IMR-90 (cell line): Measurements from ENCODE around the gene TUBB6. TPM values are rescaled to one million over a fixed set of nuclear protein-coding genes. Genes with fewer than 3 reads are reported as not detected.

Experiments
- ATAC-seq: fragments of 200-7000 bp; cut with Tn5 transposase; 2 replicates; pipeline ENCODE4 v1.9.1; 2020; ENCODE audit warnings: low read depth, mild to moderate bottlenecking, moderate library complexity
- BruUV-seq: library from RNA; stranded (reverse); fragments of 400-500 nt; replicated peaks from 2 replicates; lab custom pipeline; 2021; lab: Mats Ljungman, UMichigan
- CTCF ChIA-PET: fragments of 300-600 bp; formaldehyde crosslinking; extraction: SDS; loops from one replicate; lab custom pipeline; 2021; ENCODE audit warnings: antibody characterized with exemption; lab: Yijun Ruan, JAX
- POLR2A ChIA-PET: fragments of 300-600 bp; sonication (Branson Sonifier 250); formaldehyde crosslinking; loops from one replicate; lab custom pipeline; 2022; ENCODE audit warnings: antibody characterized with exemption; ENCODE audit not compliant: unreplicated experiment; lab: Charles Lee
- DNase-seq: peaks from one replicate; pipeline ENCODE4 v3.0.0; 2013
- H2AFZ ChIP-seq: replicated peaks from 2 replicates; pipeline ENCODE3; 2013; ENCODE audit warnings: low read length, mild to moderate bottlenecking; ENCODE audit not compliant: poor library complexity
- H2AK5ac ChIP-seq: 2 replicates; pipeline ENCODE4 v1.6.1; 2013; ENCODE audit warnings: low read depth, low read length, inconsistent platforms
- H2AK9ac ChIP-seq: replicated peaks from 2 replicates; pipeline ENCODE3; 2013; ENCODE audit warnings: mild to moderate bottlenecking, low read depth, low read length, moderate library complexity; ENCODE audit not compliant: poor library complexity
- H2BK120ac ChIP-seq: 2 replicates; pipeline ENCODE4 v1.6.1; 2013; ENCODE audit warnings: low read depth, low read length, inconsistent platforms
- H2BK15ac ChIP-seq: 3 replicates; pipeline ENCODE4 v1.6.1; 2013; ENCODE audit warnings: low read depth, low read length, inconsistent platforms
- H2BK20ac ChIP-seq: 2 replicates; pipeline ENCODE4 v1.6.1; 2013; ENCODE audit warnings: low read depth, mild to moderate bottlenecking, inconsistent platforms, low read length, moderate library complexity
- H2BK5ac ChIP-seq: 2 replicates; pipeline ENCODE4 v1.6.1; 2013; ENCODE audit warnings: mild to moderate bottlenecking, low read depth, low read length, inconsistent platforms; ENCODE audit not compliant: poor library complexity, severe bottlenecking
- H3K14ac ChIP-seq: replicated peaks from 2 replicates; pipeline ENCODE4 v1.6.1; 2013; ENCODE audit warnings: low read depth, low read length, inconsistent platforms
- H3K18ac ChIP-seq: 2 replicates; pipeline ENCODE4 v1.6.1; 2013; ENCODE audit warnings: low read depth, low read length, control low read depth
- H3K23ac ChIP-seq: 2 replicates; pipeline ENCODE4 v1.6.1; 2013; ENCODE audit warnings: low read depth, low read length, inconsistent platforms
- H3K27ac ChIP-seq: 2 replicates; pipeline ENCODE4 v1.5.1; 2013; ENCODE audit warnings: mild to moderate bottlenecking, control low read depth, low read length; ENCODE audit not compliant: insufficient read depth
- H3K27me3 ChIP-seq: 2 replicates; pipeline ENCODE4 v1.6.1; 2013; ENCODE audit warnings: low read length; ENCODE audit not compliant: control insufficient read depth, insufficient read depth
- H3K36me3 ChIP-seq: 2 replicates; pipeline ENCODE4 v1.6.1; 2013; ENCODE audit warnings: low read length, mixed read lengths; ENCODE audit not compliant: control insufficient read depth, insufficient read depth
- H3K4ac ChIP-seq: 2 replicates; pipeline ENCODE4 v1.6.1; 2013; ENCODE audit warnings: low read depth, low read length, inconsistent platforms
- H3K4me1 ChIP-seq: 2 replicates; pipeline ENCODE4 v1.6.1; 2013; ENCODE audit warnings: low read length, mixed read lengths; ENCODE audit not compliant: control insufficient read depth, insufficient read depth
- H3K4me2 ChIP-seq: 2 replicates; pipeline ENCODE4 v1.6.1; 2013; ENCODE audit warnings: low read depth, mild to moderate bottlenecking, control low read depth, low read length, moderate library complexity
- H3K4me3 ChIP-seq: 2 replicates; pipeline ENCODE4 v1.5.1; 2013; ENCODE audit warnings: low read depth, mild to moderate bottlenecking, control low read depth, low read length, moderate library complexity; ENCODE audit not compliant: insufficient read depth
- H3K56ac ChIP-seq: 2 replicates; pipeline ENCODE4 v1.6.1; 2013; ENCODE audit warnings: low read length, inconsistent platforms; ENCODE audit not compliant: insufficient read depth; ENCODE audit errors: extremely low read depth
- H3K79me1 ChIP-seq, 2 experiments: 2 replicates each; pipeline ENCODE4 v1.6.1; 2013; ENCODE audit warnings: low read length in 2 of 2, inconsistent platforms in 1 of 2, low read depth in 1 of 2
- H3K9ac ChIP-seq: 2 replicates; pipeline ENCODE4 v1.6.1; 2013; ENCODE audit warnings: low read depth, low read length, control low read depth
- H3K9me1 ChIP-seq: 2 replicates; pipeline ENCODE4 v1.6.1; 2013; ENCODE audit warnings: low read length, inconsistent platforms; ENCODE audit not compliant: insufficient read depth
- H3K9me3 ChIP-seq: 2 replicates; pipeline ENCODE4 v1.6.1; 2013; ENCODE audit warnings: low read length; ENCODE audit not compliant: control insufficient read depth, insufficient read depth
- H4K20me1 ChIP-seq: 2 replicates; pipeline ENCODE4 v1.6.1; 2013; ENCODE audit warnings: low read length, inconsistent platforms; ENCODE audit not compliant: insufficient read depth
- H4K5ac ChIP-seq: 2 replicates; pipeline ENCODE4 v1.6.1; 2013; ENCODE audit warnings: mild to moderate bottlenecking, low read depth, low read length, control low read depth
- H4K8ac ChIP-seq, 2 experiments: 2 replicates each; pipeline ENCODE4 v1.6.1; 2013; ENCODE audit warnings: low read depth in 2 of 2, low read length in 2 of 2, control low read depth in 1 of 2, inconsistent platforms in 1 of 2
- H4K91ac ChIP-seq: 2 replicates; pipeline ENCODE4 v1.6.1; 2013; ENCODE audit warnings: low read depth, low read length, inconsistent platforms; ENCODE audit not compliant: insufficient read depth
- BHLHE40 ChIP-seq: fragments of 150-350 bp; IDR thresholded peaks from 2 replicates; pipeline ENCODE4 v1.6.1; 2016; ENCODE audit warnings: mild to moderate bottlenecking, low read depth, low read length
- CEBPB ChIP-seq: IDR thresholded peaks from 2 replicates; pipeline ENCODE4 v1.6.1; 2012; ENCODE audit warnings: low read depth, low read length, improper control_type of control experiment
- CTCF ChIP-seq: conservative IDR thresholded peaks from 2 replicates; pipeline ENCODE4 v1.5.1; 2012; ENCODE audit warnings: mild to moderate bottlenecking, low read depth, low read length, improper control_type of control experiment
- ELK1 ChIP-seq: fragments of 150-350 bp; IDR thresholded peaks from 2 replicates; pipeline ENCODE4 v1.6.1; 2016; ENCODE audit warnings: low read depth, mild to moderate bottlenecking, low read length, moderate library complexity, borderline replicate concordance
- FOS ChIP-seq: fragments of 150-350 bp; IDR thresholded peaks from 2 replicates; pipeline ENCODE4 v1.6.1; 2016; ENCODE audit warnings: low read depth, low read length
- MAZ ChIP-seq: IDR thresholded peaks from 2 replicates; pipeline ENCODE4 v1.6.1; 2012; ENCODE audit warnings: low read depth, mild to moderate bottlenecking, low read length, improper control_type of control experiment, moderate library complexity, borderline replicate concordance
- MXI1 ChIP-seq: IDR thresholded peaks from 2 replicates; pipeline ENCODE4 v1.6.1; 2012; ENCODE audit warnings: low read depth, mild to moderate bottlenecking, low read length, moderate library complexity, borderline replicate concordance
- POLR2A ChIP-seq: IDR thresholded peaks from 2 replicates; pipeline ENCODE4 v1.6.1; 2012; ENCODE audit warnings: mild to moderate bottlenecking, low read depth, low read length
- RCOR1 ChIP-seq: IDR thresholded peaks from 2 replicates; pipeline ENCODE4 v1.6.1; 2012; ENCODE audit warnings: mild to moderate bottlenecking, low read length, improper control_type of control experiment; ENCODE audit not compliant: insufficient replicate concordance
- RFX5 ChIP-seq: IDR thresholded peaks from 2 replicates; pipeline ENCODE4 v1.8.0; 2012; ENCODE audit warnings: low read depth, mild to moderate bottlenecking, low read length, moderate library complexity
- SMC3 ChIP-seq: fragments of 150-350 bp; IDR thresholded peaks from 2 replicates; pipeline ENCODE4 v1.6.1; 2016; ENCODE audit warnings: low read depth, mild to moderate bottlenecking, antibody characterized with exemption, low read length, moderate library complexity
- WGBS, 2 experiments: methylation state at CpG; one replicate each; pipeline versions ENCODE4 v1.1.5 to v1.1.7; 2013; ENCODE audit warnings: missing lambda C conversion rate in 2 of 2; ENCODE audit not compliant: insufficient read length in 1 of 2; ENCODE audit errors: extremely low coverage in 2 of 2; 5-methylcytosine and 5-hydroxymethylcytosine counted together
- dilution Hi-C: fragments of 300-500 bp; cut with HindIII; formaldehyde crosslinking; loops from one replicate; pipeline ENCODE4 v1.14.3; 2018; ENCODE audit warnings: low sequenced_read_pairs; ENCODE audit not compliant: unreplicated experiment
- in situ Hi-C: fragments of 300-500 bp; cut with MboI; formaldehyde crosslinking; loops from 3 replicates; pipeline ENCODE4 v1.14.3; 2019; ENCODE audit warnings: low sequenced_read_pairs, inconsistent platforms, mixed read lengths
- intact Hi-C: fragments of 100-400 bp; cut with micrococcal nuclease; formaldehyde crosslinking; loops from 2 replicates; pipeline ENCODE4 v1.10.0; 2022
- polyA plus RNA-seq, 3 experiments: library from polyadenylated mRNA; depleted of rRNA; stranded (reverse); fragments of >200 nt; gene quantifications; 2 replicates each; pipeline ENCODE4 v1.2.3, GENCODE V29; 2012; ENCODE audit warnings: low replicate concordance in 1 of 3
- total RNA-seq: library from RNA; depleted of rRNA; stranded (reverse); fragments of >200 nt; gene quantifications from 2 replicates; pipeline ENCODE4 v1.2.3, GENCODE V29; 2012
- TF ChIP-seq, protein P1 (sequence below): fragments of 150-350 bp; IDR thresholded peaks from 2 replicates; pipeline ENCODE4 v1.6.1; 2017; ENCODE audit warnings: mild to moderate bottlenecking, antibody characterized with exemption, low read length, low read depth

Gene TUBB6
- total and polyA plus RNA-seq, 2 of the 4 experiments (the other 2 are of a cell fraction) = 927 to 1,040 TPM

- no peak overlapping the region for H4K5ac ChIP-seq
- WGBS, 2 experiments = 75% methylated on average over 4 of the region's 11 CpGs; no CpG with 5 or more reads in 1 of the 2 experiments
- no peaks in the 10 kb centered on the region for H3K79me1 ChIP-seq
- DNase-seq (no peak), ATAC-seq (no peak)
- no peak overlapping the region for H2BK5ac ChIP-seq
- no peak overlapping the region for H3K56ac ChIP-seq
- no peak overlapping the region for H3K27ac ChIP-seq
- no peak overlapping the region for H2AFZ ChIP-seq
- H3K18ac ChIP-seq = no peak overlapping the region
- BruUV-seq = no TSS peak
- intact Hi-C loops (no loop called here), dilution Hi-C loops (no loop called here), in situ Hi-C loops (no loop called here)
- ChIA-PET POLR2A (no interaction called here), CTCF (interaction anchor here (0.6 kb wide), 1 partner anchor 986 kb away, joined by 4 read pairs; no protein-coding TSS in a partner anchor)
- H3K27me3 ChIP-seq = no peaks in the 10 kb centered on the region
- no peak overlapping the region for H2AK5ac ChIP-seq
- H3K23ac ChIP-seq = no peak overlapping the region
- H2BK15ac ChIP-seq = no peak overlapping the region
- no peaks in the 10 kb centered on the region for H3K36me3 ChIP-seq
- peak overlapping the region; percentile 50 for H2AK9ac ChIP-seq
- no peaks in the 10 kb centered on the region for H4K20me1 ChIP-seq
- H2BK120ac ChIP-seq = no peak overlapping the region
- no peak overlapping the region for H3K4ac ChIP-seq
- H2BK20ac ChIP-seq = no peak overlapping the region
- no peak overlapping the region for H3K14ac ChIP-seq
- TF ChIP-seq CEBPB (no peak), RCOR1 (no peak), BHLHE40 (no peak), ELK1 (no peak), CTCF (no peak), MXI1 (no peak), POLR2A (no peak), RFX5 (no peak), MAZ (no peak), SMC3 (no peak), FOS (no peak)
- TF ChIP-seq, protein P1, sequence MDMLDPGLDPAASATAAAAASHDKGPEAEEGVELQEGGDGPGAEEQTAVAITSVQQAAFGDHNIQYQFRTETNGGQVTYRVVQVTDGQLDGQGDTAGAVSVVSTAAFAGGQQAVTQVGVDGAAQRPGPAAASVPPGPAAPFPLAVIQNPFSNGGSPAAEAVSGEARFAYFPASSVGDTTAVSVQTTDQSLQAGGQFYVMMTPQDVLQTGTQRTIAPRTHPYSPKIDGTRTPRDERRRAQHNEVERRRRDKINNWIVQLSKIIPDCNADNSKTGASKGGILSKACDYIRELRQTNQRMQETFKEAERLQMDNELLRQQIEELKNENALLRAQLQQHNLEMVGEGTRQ = no peak
- H3K9me1 ChIP-seq = peaks cover 8% of the 10 kb centered on the region; the same call in 1 of the 2 replicates
- H3K4me1 ChIP-seq = peaks cover 3% of the 10 kb centered on the region
- H3K4me2 ChIP-seq = no peak overlapping the region
- no peak overlapping the region for H3K9ac ChIP-seq
- H4K91ac ChIP-seq = no peak overlapping the region
- no peak overlapping the region for H4K8ac ChIP-seq
- H3K9me3 ChIP-seq = peaks cover 3% of the 10 kb centered on the region
- H3K4me3 ChIP-seq = no peak overlapping the region
These were observed 14.2 kb upstream of the TUBB6 start for GRCh38 chr18:12293831-12294230.
